ENCODE results near the gene LSP1.

GRCh38 chr11:1920909-1921573 lies 68.2 kb downstream of the LSP1 start:
- TF ChIP-seq EZH2 (IDR thresholded peaks at IDR 0.05; ENCODE audit: low read length, missing control alignments) (no peak), CTCF (conservative IDR thresholded peaks at IDR 0.05 in 1 of 2, IDR thresholded peaks at IDR 0.05 in 1 of 2; ENCODE audit: low read depth in 1 of 2, low read length in 2 of 2) (no peak)

Measured in fibroblast of lung (primary cell).